Measurements from ENCODE around the gene MFSD12. TPM values are rescaled to one million over a fixed set of nuclear protein-coding genes. Genes with fewer than 3 reads are reported as not detected.
"Not testable (repeated sequence)": the region's sequence is repeated elsewhere in the genome, so short reads cannot be mapped to it uniquely, and the experiment has no call there.

Gene MFSD12
- total RNA-seq, 1 experiment from 2014 or later, result 2,669 TPM

GRCh38 chr19:3533033-3533432, 24.4 kb downstream of the MFSD12 start:
- in situ Hi-C loops (cut with HindIII; ENCODE audit: low pct_unique_long_range_greater_than_20kb, low sequenced_read_pairs), result no loop called here
- DNase-seq (ENCODE audit: low read depth, low spot score), result no peak

GRCh38 chr19:3532154-3532786, 25.1 kb downstream of the MFSD12 start:
- in situ Hi-C loops (cut with HindIII; ENCODE audit: low pct_unique_long_range_greater_than_20kb, low sequenced_read_pairs), result no loop called here
- DNase-seq (ENCODE audit: low read depth, low spot score), result no peak

- DNase-seq (ENCODE audit: low read depth, low spot score), result no peak
- in situ Hi-C loops (cut with HindIII; ENCODE audit: low pct_unique_long_range_greater_than_20kb, low sequenced_read_pairs), result no loop called here
Observed at GRCh38 chr19:3531716-3532115, 25.7 kb downstream of the MFSD12 start.

GRCh38 chr19:3530389-3530788, 27.0 kb downstream of the MFSD12 start:
- no peak for DNase-seq (ENCODE audit: low read depth, low spot score)
- in situ Hi-C loops (cut with HindIII; ENCODE audit: low pct_unique_long_range_greater_than_20kb, low sequenced_read_pairs), result no loop called here

- in situ Hi-C loops (cut with HindIII; ENCODE audit: low pct_unique_long_range_greater_than_20kb, low sequenced_read_pairs); DNase-seq (ENCODE audit: low read depth, low spot score): not testable (repeated sequence)
Observed at GRCh38 chr19:3529299-3529698, 28.1 kb downstream of the MFSD12 start.

GRCh38 chr19:3528539-3529211, 28.7 kb downstream of the MFSD12 start:
- DNase-seq (ENCODE audit: low read depth, low spot score), result no peak
- in situ Hi-C loops (cut with HindIII; ENCODE audit: low pct_unique_long_range_greater_than_20kb, low sequenced_read_pairs), result no loop called here

- in situ Hi-C loops (cut with HindIII; ENCODE audit: low pct_unique_long_range_greater_than_20kb, low sequenced_read_pairs), result no loop called here
Observed at GRCh38 chr19:3528080-3528479, 29.3 kb downstream of the MFSD12 start.

GRCh38 chr19:3527238-3527910, 30.0 kb downstream of the MFSD12 start:
- DNase-seq (ENCODE audit: low read depth, low spot score), result no peak
- in situ Hi-C loops (cut with HindIII; ENCODE audit: low pct_unique_long_range_greater_than_20kb, low sequenced_read_pairs), result no loop called here

More at GRCh38 chr19:3528080-3528479, 29.3 kb downstream of the MFSD12 start:
- DNase-seq (ENCODE audit: low read depth, low spot score), result no peak

GRCh38 chr19:3526507-3527237, 30.7 kb downstream of the MFSD12 start:
- no peak for DNase-seq (ENCODE audit: low read depth, low spot score)
- in situ Hi-C loops (cut with HindIII; ENCODE audit: low pct_unique_long_range_greater_than_20kb, low sequenced_read_pairs), result no loop called here

- no peak for DNase-seq (ENCODE audit: low read depth, low spot score)
- in situ Hi-C loops (cut with HindIII; ENCODE audit: low pct_unique_long_range_greater_than_20kb, low sequenced_read_pairs), result no loop called here
Observed at GRCh38 chr19:3524904-3525451, 32.4 kb downstream of the MFSD12 start.

- in situ Hi-C loops (cut with HindIII; ENCODE audit: low pct_unique_long_range_greater_than_20kb, low sequenced_read_pairs), result no loop called here
- DNase-seq (ENCODE audit: low read depth, low spot score), result no peak
Observed at GRCh38 chr19:3524078-3524842, 33.1 kb downstream of the MFSD12 start.

- no peak for DNase-seq (ENCODE audit: low read depth, low spot score)
- in situ Hi-C loops (cut with HindIII; ENCODE audit: low pct_unique_long_range_greater_than_20kb, low sequenced_read_pairs), result no loop called here
Observed at GRCh38 chr19:3523361-3524077, 33.9 kb downstream of the MFSD12 start.

GRCh38 chr19:3522421-3523360, 34.7 kb downstream of the MFSD12 start:
- DNase-seq (ENCODE audit: low read depth, low spot score), result no peak
- in situ Hi-C loops (cut with HindIII; ENCODE audit: low pct_unique_long_range_greater_than_20kb, low sequenced_read_pairs), result no loop called here

- in situ Hi-C loops (cut with HindIII; ENCODE audit: low pct_unique_long_range_greater_than_20kb, low sequenced_read_pairs), result no loop called here
Observed at GRCh38 chr19:3521104-3521445, 36.3 kb downstream of the MFSD12 start.

GRCh38 chr19:3520166-3521103, 37.0 kb downstream of the MFSD12 start:
- DNase-seq (ENCODE audit: low read depth, low spot score), result no peak
- in situ Hi-C loops (cut with HindIII; ENCODE audit: low pct_unique_long_range_greater_than_20kb, low sequenced_read_pairs), result no loop called here

More at GRCh38 chr19:3521104-3521445, 36.3 kb downstream of the MFSD12 start:
- DNase-seq (ENCODE audit: low read depth, low spot score), result no peak

All from SK-MEL-5 (cell line).